PC-3 (cell line): ENCODE results near the gene RYK. TPM values are rescaled to one million over a fixed set of nuclear protein-coding genes. Genes with fewer than 3 reads are reported as not detected.

Source experiments
- ATAC-seq: fragments of 200-7000 bp; cut with Tn5 transposase; 2 replicates; pipeline ENCODE4 v1.9.1; 2020; ENCODE audit warnings: mild to moderate bottlenecking, moderate library complexity
- BruUV-seq: library from RNA; stranded (reverse); fragments of 400-500 nt; replicated peaks from 2 replicates; lab custom pipeline; 2021; lab: Mats Ljungman, UMichigan
- CTCF ChIA-PET: fragments of 300-600 bp; sonication (Branson Sonifier 250); formaldehyde crosslinking; loops from one replicate; lab custom pipeline; 2022; ENCODE audit warnings: antibody characterized with exemption; lab: Charles Lee
- POLR2A ChIA-PET: fragments of 300-600 bp; sonication (Branson Sonifier 250); formaldehyde crosslinking; loops from one replicate; lab custom pipeline; 2022; ENCODE audit warnings: antibody characterized with exemption; ENCODE audit not compliant: unreplicated experiment; lab: Charles Lee
- DNase-seq: peaks from one replicate; pipeline ENCODE4 v3.0.0-alpha.2; 2015
- H2AFZ ChIP-seq: fragments of 300-600 bp; sonication (generic); 2 replicates; pipeline ENCODE4 v1.6.0; 2016; ENCODE audit warnings: antibody characterized with exemption, low read length
- H3F3A ChIP-seq: fragments of 300-600 bp; sonication (generic); one replicate; pipeline ENCODE4 v1.6.0; 2017; ENCODE audit warnings: antibody characterized with exemption, low read length, control low read depth, mild to moderate bottlenecking; ENCODE audit not compliant: unreplicated experiment
- H3K27ac ChIP-seq: fragments of 300-600 bp; sonication (generic); 2 replicates; pipeline ENCODE4 v1.5.1; 2016; ENCODE audit warnings: mild to moderate bottlenecking, low read length
- H3K27me3 ChIP-seq: fragments of 300-600 bp; sonication (generic); 2 replicates; pipeline ENCODE4 v1.6.1; 2016; ENCODE audit warnings: low read length, mixed read lengths
- H3K36me3 ChIP-seq: fragments of 300-600 bp; sonication (generic); 2 replicates; pipeline ENCODE4 v1.6.1; 2016; ENCODE audit warnings: low read depth, mixed run types, low read length, mixed read lengths
- H3K4me1 ChIP-seq: fragments of 300-600 bp; sonication (generic); 2 replicates; pipeline ENCODE4 v1.5.1; 2016; ENCODE audit warnings: low read length; ENCODE audit not compliant: insufficient read depth
- H3K4me2 ChIP-seq: fragments of 300-600 bp; sonication (generic); 2 replicates; pipeline ENCODE4 v1.6.0; 2016; ENCODE audit warnings: low read length
- H3K4me3 ChIP-seq: fragments of 300-600 bp; sonication (generic); 2 replicates; pipeline ENCODE4 v1.5.1; 2016; ENCODE audit warnings: mild to moderate bottlenecking, low read length, mixed read lengths
- H3K79me2 ChIP-seq: fragments of 300-600 bp; sonication (generic); 2 replicates; pipeline ENCODE4 v1.6.1; 2017; ENCODE audit warnings: low read length, mixed read lengths
- H3K9ac ChIP-seq: fragments of 300-600 bp; sonication (generic); 2 replicates; pipeline ENCODE4 v1.6.0; 2016; ENCODE audit warnings: mild to moderate bottlenecking, low read length
- H3K9me2 ChIP-seq: fragments of 300-600 bp; sonication (generic); replicated peaks from 2 replicates; pipeline ENCODE4 v1.6.1; 2016; ENCODE audit warnings: mixed run types, low read length, mixed read lengths
- H3K9me3 ChIP-seq: fragments of 300-600 bp; sonication (generic); 2 replicates; pipeline ENCODE4 v1.6.1; 2016; ENCODE audit warnings: low read length, mixed read lengths
- H4K20me1 ChIP-seq: fragments of 300-600 bp; sonication (generic); 2 replicates; pipeline ENCODE4 v1.6.1; 2016; ENCODE audit warnings: low read length, mixed read lengths
- EZH2 ChIP-seq: fragments of 300-600 bp; sonication (generic); IDR thresholded peaks from one replicate; pipeline ENCODE4 v1.6.1; 2017; ENCODE audit warnings: antibody characterized with exemption, mild to moderate bottlenecking, low read length; ENCODE audit not compliant: unreplicated experiment
- EZH2phosphoT487 ChIP-seq: fragments of 300-600 bp; sonication (generic); IDR thresholded peaks from 2 replicates; pipeline ENCODE4 v1.6.1; 2018; ENCODE audit warnings: mild to moderate bottlenecking, antibody characterized with exemption, low read length, borderline replicate concordance
- intact Hi-C: fragments of 100-400 bp; cut with micrococcal nuclease; formaldehyde crosslinking; loops from 2 replicates; pipeline ENCODE4 v1.9.0; 2023
- total RNA-seq: library from RNA; depleted of rRNA; stranded (reverse); fragments of >200 nt; gene quantifications from 2 replicates; pipeline ENCODE4 v1.2.3, GENCODE V29; 2014
- TF ChIP-seq, protein P1 (sequence below): fragments of 300-600 bp; sonication (generic); conservative IDR thresholded peaks from 2 replicates; pipeline ENCODE4 v1.5.1; 2017; ENCODE audit warnings: antibody characterized with exemption, low read depth, mild to moderate bottlenecking, low read length

RYK gene
- total RNA-seq, 1 experiment from 2014 or later: 47.2 TPM

DNA sequence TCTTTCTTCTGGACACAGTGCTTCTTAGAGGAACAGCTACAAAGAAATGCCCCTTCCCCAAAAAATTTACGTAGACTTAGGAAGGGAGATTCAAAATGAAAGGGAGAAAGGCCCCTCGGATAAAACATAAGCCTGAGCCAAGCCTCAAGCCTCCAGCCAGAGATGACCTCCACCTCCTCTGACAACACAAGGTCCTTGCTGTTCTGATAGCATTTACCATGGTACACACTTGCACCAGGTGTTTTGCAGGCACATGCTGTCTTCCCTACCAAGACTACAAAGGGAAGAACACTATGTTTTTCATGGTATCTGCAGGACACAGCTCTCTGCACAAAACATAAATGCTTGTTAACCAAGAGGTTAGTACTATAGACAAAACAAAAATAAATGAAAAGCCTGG lies 27.8 kb downstream of the RYK start:
- Histone ChIP-seq H2AFZ (no peak overlapping the region), H3K27ac (no peak overlapping the region), H3K9me3 (no peaks in the 10 kb centered on the region), H3K9me2 (no peaks in the 10 kb centered on the region), H3K4me3 (no peak overlapping the region), H3K9ac (no peak overlapping the region), H3K4me2 (no peak overlapping the region), H3K4me1 (no peaks in the 10 kb centered on the region), H3K27me3 (no peaks in the 10 kb centered on the region), H3K79me2 (peaks cover 57% of the 10 kb centered on the region), H3K36me3 (no peaks in the 10 kb centered on the region), H3F3A (no peaks in the 10 kb centered on the region), H4K20me1 (peaks cover 3% of the 10 kb centered on the region; the same call in 1 of the 2 replicates)
- DNase-seq: no peak
- ChIA-PET CTCF (no interaction called here), POLR2A (no interaction called here)
- intact Hi-C loops: no loop called here
- TF ChIP-seq EZH2phosphoT487: no peak
- TF ChIP-seq, protein P1, sequence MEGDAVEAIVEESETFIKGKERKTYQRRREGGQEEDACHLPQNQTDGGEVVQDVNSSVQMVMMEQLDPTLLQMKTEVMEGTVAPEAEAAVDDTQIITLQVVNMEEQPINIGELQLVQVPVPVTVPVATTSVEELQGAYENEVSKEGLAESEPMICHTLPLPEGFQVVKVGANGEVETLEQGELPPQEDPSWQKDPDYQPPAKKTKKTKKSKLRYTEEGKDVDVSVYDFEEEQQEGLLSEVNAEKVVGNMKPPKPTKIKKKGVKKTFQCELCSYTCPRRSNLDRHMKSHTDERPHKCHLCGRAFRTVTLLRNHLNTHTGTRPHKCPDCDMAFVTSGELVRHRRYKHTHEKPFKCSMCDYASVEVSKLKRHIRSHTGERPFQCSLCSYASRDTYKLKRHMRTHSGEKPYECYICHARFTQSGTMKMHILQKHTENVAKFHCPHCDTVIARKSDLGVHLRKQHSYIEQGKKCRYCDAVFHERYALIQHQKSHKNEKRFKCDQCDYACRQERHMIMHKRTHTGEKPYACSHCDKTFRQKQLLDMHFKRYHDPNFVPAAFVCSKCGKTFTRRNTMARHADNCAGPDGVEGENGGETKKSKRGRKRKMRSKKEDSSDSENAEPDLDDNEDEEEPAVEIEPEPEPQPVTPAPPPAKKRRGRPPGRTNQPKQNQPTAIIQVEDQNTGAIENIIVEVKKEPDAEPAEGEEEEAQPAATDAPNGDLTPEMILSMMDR: no peak
- TF ChIP-seq EZH2: no peak
- ATAC-seq: no peak
- BruUV-seq: no TSS peak

GRCh38 chr3:134216851-134217250 lies 33.8 kb downstream of the RYK start:
- Histone ChIP-seq H3K27ac (no peak overlapping the region), H3K9me2 (no peaks in the 10 kb centered on the region), H3K4me2 (no peak overlapping the region), H3K4me3 (no peak overlapping the region), H2AFZ (no peak overlapping the region), H4K20me1 (0 out of 2 replicates have a peak, but pooled peaks cover 4% of the 10 kb centered on the region), H3K9ac (no peak overlapping the region), H3K27me3 (no peaks in the 10 kb centered on the region), H3K9me3 (no peaks in the 10 kb centered on the region), H3K36me3 (0 out of 2 replicates have a peak, but pooled peaks cover 3% of the 10 kb centered on the region), H3F3A (no peaks in the 10 kb centered on the region), H3K4me1 (no peaks in the 10 kb centered on the region), H3K79me2 (peaks cover 2% of the 10 kb centered on the region; the same call in 1 of the 2 replicates)
- ATAC-seq (no peak), DNase-seq (no peak)
- ChIA-PET CTCF (no interaction called here), POLR2A (no interaction called here)
- intact Hi-C loops: no loop called here
- no TSS peak for BruUV-seq
- TF ChIP-seq EZH2 (no peak), EZH2phosphoT487 (no peak)
- TF ChIP-seq, protein P1: no peak

- Histone ChIP-seq H2AFZ (no peak overlapping the region), H3F3A (no peaks in the 10 kb centered on the region), H3K9me3 (no peaks in the 10 kb centered on the region), H3K27ac (no peak overlapping the region), H4K20me1 (0 out of 2 replicates have a peak, but pooled peaks cover 4% of the 10 kb centered on the region), H3K4me2 (no peak overlapping the region), H3K4me3 (no peak overlapping the region), H3K36me3 (peaks cover 3% of the 10 kb centered on the region; the same call in 1 of the 2 replicates), H3K9ac (no peak overlapping the region), H3K9me2 (no peaks in the 10 kb centered on the region), H3K4me1 (no peaks in the 10 kb centered on the region), H3K79me2 (no peaks in the 10 kb centered on the region), H3K27me3 (no peaks in the 10 kb centered on the region)
- intact Hi-C loops: no loop called here
- TF ChIP-seq, protein P1: no peak
- TF ChIP-seq EZH2phosphoT487: no peak
- ChIA-PET POLR2A (interaction anchor here (0.7 kb wide), 1 partner anchor 35 kb away, joined by 7 read pairs; no protein-coding TSS in a partner anchor), CTCF (no interaction called here)
- ATAC-seq (no peak), DNase-seq (no peak)
- no TSS peak for BruUV-seq
Measured at GRCh38 chr3:134216191-134216764, 34.4 kb downstream of the RYK start.
